ENCODE results near the gene TNS3.
"Not testable (repeated sequence)": the region's sequence is repeated elsewhere in the genome, so short reads cannot be mapped to it uniquely, and the experiment has no call there.

Gene TNS3

DNA sequence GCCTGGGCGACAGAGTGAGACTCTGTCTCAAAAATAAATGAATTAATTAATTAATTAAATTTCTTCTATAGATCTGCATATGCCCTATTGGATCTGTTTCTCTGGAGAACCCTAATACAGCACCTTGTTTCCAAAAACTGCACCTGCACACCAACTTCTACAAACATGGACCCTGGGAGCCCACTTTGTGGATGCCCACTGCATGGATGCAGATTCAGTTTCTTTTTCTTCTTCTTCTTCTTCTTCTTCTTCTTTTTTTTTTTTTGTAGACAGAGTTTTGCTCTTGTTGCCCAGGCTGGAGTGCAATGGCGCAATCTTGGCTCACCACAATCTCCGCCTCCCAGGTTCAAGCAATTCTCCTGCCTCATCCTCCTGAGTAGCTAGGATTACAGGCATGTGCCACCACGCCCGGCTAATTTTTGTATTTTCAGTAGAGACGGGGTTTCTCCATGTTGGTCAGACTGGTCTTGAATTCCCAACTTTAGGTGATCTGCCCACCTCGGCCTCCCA lies 4.3 kb upstream of the TNS3 start:
- H3K9me3 ChIP-seq (ENCODE audit: control insufficient read depth, low read length); H3K9ac ChIP-seq (ENCODE audit: low read length); H3K4me3 ChIP-seq (ENCODE audit: low read length); H3K36me3 ChIP-seq (ENCODE audit: control insufficient read depth, insufficient read depth, low read length); H3K27me3 ChIP-seq (ENCODE audit: control insufficient read depth, insufficient read depth, low read length): not testable (repeated sequence)
- H3K4me1 ChIP-seq (ENCODE audit: control insufficient read depth, insufficient read depth, low read length): peaks cover 18% of the 10 kb centered on the region

DNA sequence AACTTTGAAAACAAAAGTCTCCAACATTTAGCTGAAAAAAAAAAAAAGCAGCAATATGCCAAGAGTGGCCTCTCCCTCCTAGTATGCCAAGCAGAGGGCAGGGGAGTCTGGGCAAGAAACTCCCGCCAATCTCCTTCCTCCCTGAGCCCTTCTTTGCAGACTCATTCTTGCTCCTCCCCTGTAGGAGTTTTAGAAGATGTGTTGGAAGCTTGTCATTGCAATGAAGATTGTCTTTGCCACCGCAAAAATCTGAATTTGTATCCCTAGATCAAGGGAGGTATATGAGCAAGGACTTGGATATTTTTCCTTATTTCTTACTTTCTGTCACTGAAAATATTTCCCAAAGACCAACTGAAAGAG lies 2.6 kb upstream of the TNS3 start:
- H3K4me1 ChIP-seq (ENCODE audit: control insufficient read depth, insufficient read depth, low read length): peaks cover 31% of the 10 kb centered on the region
- no peak overlapping the region for H3K9ac ChIP-seq (ENCODE audit: low read length)

DNA sequence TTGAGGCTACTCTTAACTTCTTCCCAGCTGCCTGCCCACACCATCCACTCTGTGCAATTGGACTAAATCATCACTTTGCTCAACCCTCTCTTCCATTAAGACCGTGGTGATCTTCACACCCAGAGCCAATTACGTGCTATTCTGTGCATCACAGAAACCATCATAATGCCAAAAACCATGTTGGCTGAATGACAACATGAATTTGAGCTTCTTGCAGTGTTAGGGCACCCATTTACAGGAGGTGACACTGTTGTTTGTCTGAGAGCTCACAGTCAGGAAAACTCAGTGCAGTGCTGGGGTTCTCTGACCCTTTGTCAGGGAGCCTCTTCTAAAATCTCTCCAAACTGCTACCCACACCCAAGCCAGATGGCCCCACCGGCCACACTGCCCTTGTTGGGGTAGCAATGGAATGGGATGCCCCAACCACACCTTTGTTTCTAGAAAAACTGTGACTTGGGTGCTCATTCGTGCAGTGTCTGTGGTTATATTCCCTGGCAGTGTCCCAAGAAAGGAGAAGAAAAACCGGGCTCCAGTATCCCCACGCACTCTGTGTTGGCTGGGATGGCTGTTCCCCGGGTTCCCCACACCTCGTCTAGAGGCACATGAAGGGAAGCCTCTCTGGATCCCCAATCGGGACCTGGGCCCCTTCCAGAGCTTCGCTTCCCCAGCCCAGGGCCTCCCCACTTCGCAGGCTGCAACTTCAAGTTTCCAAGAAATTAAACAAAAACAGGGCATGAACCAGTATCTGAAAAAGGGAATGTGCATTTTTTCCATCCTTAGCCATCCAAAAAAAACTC lies 2.0 kb upstream of the TNS3 start:
- Histone ChIP-seq H3K27me3 (ENCODE audit: control insufficient read depth, insufficient read depth, low read length) (no peaks in the 10 kb centered on the region), H3K9me3 (ENCODE audit: control insufficient read depth, low read length) (no peaks in the 10 kb centered on the region), H3K4me3 (ENCODE audit: low read length) (no peak overlapping the region), H3K9ac (ENCODE audit: low read length) (no peak overlapping the region), H3K4me1 (ENCODE audit: control insufficient read depth, insufficient read depth, low read length) (peaks cover 36% of the 10 kb centered on the region), H3K36me3 (ENCODE audit: control insufficient read depth, insufficient read depth, low read length) (no peaks in the 10 kb centered on the region)

More for the DNA sequence above, 2.6 kb upstream of the TNS3 start:
- Histone ChIP-seq H3K27me3 (ENCODE audit: control insufficient read depth, insufficient read depth, low read length) (no peaks in the 10 kb centered on the region), H3K4me3 (ENCODE audit: low read length) (no peak overlapping the region), H3K36me3 (ENCODE audit: control insufficient read depth, insufficient read depth, low read length) (no peaks in the 10 kb centered on the region), H3K9me3 (ENCODE audit: control insufficient read depth, low read length) (no peaks in the 10 kb centered on the region)

DNA sequence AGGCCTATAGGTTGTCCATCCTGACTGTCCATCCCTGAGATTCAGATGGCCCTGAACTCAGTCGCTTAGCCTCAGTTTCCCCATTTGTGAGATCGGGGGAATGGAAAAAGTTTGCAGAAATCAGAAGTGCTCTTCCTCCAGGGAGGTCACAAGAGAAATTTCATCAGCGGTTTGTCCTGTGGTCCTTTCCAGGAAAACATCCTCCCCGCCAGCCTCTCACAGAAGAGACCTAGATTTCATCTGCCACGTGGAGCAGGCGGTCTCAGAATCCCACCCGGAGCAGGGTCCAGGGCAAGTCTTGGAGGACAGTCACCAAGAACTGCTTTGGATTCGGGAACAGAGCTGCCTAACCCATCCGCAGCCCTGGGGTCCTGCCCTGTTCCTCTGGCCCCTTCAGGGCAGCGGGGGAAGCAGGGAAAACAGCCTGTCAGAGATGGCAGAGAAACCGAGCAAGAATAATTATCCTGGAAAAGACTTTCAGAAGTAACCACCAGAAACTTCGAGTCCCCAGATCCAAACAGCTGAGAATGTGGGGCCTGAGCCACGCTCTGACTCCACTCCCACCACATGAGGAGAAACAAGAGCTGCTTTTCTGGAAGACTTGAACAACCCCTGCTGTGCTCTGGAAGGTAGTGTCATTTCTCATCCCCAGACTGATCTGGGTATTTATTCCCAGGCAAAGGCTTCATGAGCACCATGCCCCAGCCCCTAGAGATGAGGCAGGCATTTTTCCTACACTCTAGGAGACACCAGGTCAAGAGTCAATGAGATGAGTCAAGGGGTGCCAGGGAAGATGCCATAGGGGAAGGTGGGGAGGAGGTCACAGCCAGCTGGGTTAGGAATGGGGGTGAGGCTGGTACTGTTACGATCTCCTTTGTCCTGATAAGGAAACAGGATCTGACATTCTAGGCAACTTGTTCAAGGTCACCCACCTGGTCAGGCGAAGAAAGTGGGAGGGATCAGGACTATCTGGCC lies 1.1 kb upstream of the TNS3 start:
- Histone ChIP-seq H3K4me1 (ENCODE audit: control insufficient read depth, insufficient read depth, low read length) (peaks cover 43% of the 10 kb centered on the region), H3K4me3 (ENCODE audit: low read length) (no peak overlapping the region), H3K27me3 (ENCODE audit: control insufficient read depth, insufficient read depth, low read length) (no peaks in the 10 kb centered on the region), H3K36me3 (ENCODE audit: control insufficient read depth, insufficient read depth, low read length) (no peaks in the 10 kb centered on the region), H3K9me3 (ENCODE audit: control insufficient read depth, low read length) (no peaks in the 10 kb centered on the region), H3K9ac (ENCODE audit: low read length) (no peak overlapping the region)

DNA sequence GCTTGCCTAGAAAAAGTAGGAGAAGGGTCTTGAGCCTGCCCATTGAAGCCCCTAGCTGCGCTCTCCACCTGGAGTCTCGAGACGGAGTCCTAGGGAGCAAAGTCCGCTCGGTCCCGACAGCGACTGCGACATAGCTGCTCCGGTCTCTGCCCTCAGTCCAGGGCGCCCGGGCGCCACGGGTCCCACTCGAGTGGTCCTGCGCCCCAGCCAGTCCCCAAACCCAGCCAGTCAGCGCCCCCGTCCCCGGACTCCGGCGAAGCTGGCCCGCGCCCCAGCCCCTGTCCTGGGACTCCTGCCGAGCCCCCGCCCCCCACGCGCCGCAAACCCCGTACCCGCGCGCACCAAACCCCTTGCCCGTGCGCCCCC lies 490 bp downstream of the TNS3 start:
- Histone ChIP-seq H3K9ac (ENCODE audit: low read length) (peak overlapping the region; percentile 82), H3K27me3 (ENCODE audit: control insufficient read depth, insufficient read depth, low read length) (no peaks in the 10 kb centered on the region), H3K4me3 (ENCODE audit: low read length) (peak overlapping the region; percentile 68), H3K9me3 (ENCODE audit: control insufficient read depth, low read length) (no peaks in the 10 kb centered on the region), H3K36me3 (ENCODE audit: control insufficient read depth, insufficient read depth, low read length) (no peaks in the 10 kb centered on the region), H3K4me1 (ENCODE audit: control insufficient read depth, insufficient read depth, low read length) (peaks cover 49% of the 10 kb centered on the region)

DNA sequence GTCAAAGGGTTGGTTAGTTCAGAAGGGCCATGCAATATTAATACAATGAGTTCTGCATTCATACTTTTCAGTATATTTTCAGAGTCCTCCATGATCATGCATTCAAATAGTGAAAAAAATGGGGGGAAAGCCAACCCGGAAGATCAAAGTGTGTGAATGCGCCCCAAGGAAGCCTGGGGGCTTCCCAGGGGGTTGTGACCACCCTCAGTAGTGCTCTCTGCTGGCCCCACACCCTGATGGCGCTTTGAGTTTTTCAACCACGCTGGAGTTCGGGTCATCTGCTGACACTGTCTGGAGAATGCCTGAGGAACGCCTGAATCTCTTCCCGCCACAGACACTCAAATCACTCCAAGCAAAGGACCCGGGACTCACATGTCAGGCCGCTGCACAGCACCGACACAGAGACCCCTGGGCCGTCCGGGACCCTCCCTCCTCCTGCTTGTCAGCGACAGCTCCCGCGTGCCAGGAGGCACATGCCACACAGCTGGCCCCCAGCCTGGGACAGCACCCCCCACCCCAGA lies 1.0 kb downstream of the TNS3 start:
- peaks cover 54% of the 10 kb centered on the region for H3K4me1 ChIP-seq (ENCODE audit: control insufficient read depth, insufficient read depth, low read length)
- H3K4me3 ChIP-seq (ENCODE audit: low read length): peak overlapping the region; percentile 68
- no peaks in the 10 kb centered on the region for H3K36me3 ChIP-seq (ENCODE audit: control insufficient read depth, insufficient read depth, low read length)
- H3K27me3 ChIP-seq (ENCODE audit: control insufficient read depth, insufficient read depth, low read length): no peaks in the 10 kb centered on the region
- H3K9me3 ChIP-seq (ENCODE audit: control insufficient read depth, low read length): no peaks in the 10 kb centered on the region
- H3K9ac ChIP-seq (ENCODE audit: low read length): peak overlapping the region; percentile 82

DNA sequence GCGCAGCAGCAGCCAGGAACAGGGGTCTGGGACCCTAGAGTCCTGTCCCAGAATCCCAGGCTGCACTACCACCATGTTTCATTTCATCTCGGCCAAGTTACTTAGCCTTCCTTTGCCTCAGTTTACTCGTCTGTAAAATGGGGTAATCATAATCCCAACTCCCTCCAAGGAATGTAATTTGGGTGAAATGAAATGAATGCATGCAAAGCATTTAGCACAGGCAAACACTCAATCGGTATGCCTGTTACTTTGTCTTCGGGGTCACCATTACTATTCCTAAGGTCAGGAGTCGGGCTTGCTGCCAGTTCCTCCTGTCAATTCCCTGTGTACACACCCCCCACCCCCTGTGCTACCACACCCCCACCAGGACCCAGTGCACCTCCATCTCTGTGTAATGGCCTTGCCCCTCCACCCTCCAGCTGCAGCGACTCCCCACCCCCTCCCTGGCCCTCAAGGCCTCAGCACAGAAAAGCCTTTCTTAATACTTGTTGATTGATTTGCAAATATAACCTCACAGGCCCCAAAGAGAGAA lies 1.7 kb downstream of the TNS3 start:
- Histone ChIP-seq H3K9ac (ENCODE audit: low read length) (peak overlapping the region; percentile 82), H3K9me3 (ENCODE audit: control insufficient read depth, low read length) (no peaks in the 10 kb centered on the region), H3K36me3 (ENCODE audit: control insufficient read depth, insufficient read depth, low read length) (no peaks in the 10 kb centered on the region), H3K4me1 (ENCODE audit: control insufficient read depth, insufficient read depth, low read length) (peaks cover 57% of the 10 kb centered on the region), H3K27me3 (ENCODE audit: control insufficient read depth, insufficient read depth, low read length) (no peaks in the 10 kb centered on the region), H3K4me3 (ENCODE audit: low read length) (peak overlapping the region; percentile 68)

DNA sequence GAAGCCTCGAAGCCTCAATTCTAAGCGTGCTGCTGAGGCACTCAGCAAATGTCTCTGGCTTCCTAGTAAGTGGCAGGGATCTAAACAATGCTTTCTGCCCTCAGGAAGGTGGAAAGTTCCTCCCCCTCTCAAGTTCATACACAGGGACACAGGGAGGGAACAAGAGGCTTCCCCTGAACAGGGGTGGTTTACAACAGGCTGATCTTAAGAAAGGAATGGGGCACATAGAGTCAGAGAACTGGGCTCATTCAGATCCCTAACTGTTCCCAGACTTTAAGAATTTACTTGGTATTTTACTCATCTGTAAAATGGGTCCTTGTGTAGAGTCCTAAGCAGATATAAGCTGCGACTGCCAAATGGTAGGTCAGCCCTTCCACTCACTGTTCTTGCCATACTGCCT lies 2.5 kb downstream of the TNS3 start:
- H3K9ac ChIP-seq (ENCODE audit: low read length): no peak overlapping the region
- no peaks in the 10 kb centered on the region for H3K36me3 ChIP-seq (ENCODE audit: control insufficient read depth, insufficient read depth, low read length)
- H3K27me3 ChIP-seq (ENCODE audit: control insufficient read depth, insufficient read depth, low read length): no peaks in the 10 kb centered on the region
- no peaks in the 10 kb centered on the region for H3K9me3 ChIP-seq (ENCODE audit: control insufficient read depth, low read length)
- H3K4me1 ChIP-seq (ENCODE audit: control insufficient read depth, insufficient read depth, low read length): peaks cover 65% of the 10 kb centered on the region
- no peak overlapping the region for H3K4me3 ChIP-seq (ENCODE audit: low read length)

DNA sequence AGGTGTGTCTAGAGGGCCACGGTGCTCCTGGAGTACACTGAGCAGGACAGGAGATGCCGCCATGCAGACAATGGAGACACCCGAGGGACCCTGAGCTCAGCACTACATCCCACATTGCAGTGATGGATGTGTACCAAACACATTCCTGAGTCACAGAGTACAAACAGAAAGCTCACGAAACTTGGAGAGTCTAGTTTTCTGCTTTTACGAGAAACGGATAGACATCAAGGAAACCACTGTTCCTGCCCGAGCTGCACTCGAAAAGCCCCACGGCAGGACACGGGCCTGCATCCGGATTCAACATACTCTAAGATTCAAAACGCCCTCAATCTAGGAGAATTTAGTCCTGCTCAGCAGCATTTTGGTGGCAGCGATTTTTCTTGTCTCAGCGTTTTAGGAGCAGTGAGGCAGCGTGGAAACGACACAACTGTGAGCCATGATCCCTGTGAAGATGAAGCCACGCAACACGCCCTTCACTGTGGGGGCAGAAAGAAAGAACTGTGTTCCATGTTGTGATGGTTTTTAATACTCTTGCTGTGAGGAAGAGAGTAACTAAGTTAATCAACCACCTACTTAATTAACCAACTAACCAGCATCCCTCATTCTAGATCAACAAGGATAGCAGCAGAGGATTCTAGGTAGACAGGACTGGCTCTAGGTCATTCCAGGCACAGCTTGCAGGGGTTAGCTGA lies 3.2 kb downstream of the TNS3 start:
- Histone ChIP-seq H3K9ac (ENCODE audit: low read length) (no peak overlapping the region), H3K4me1 (ENCODE audit: control insufficient read depth, insufficient read depth, low read length) (peaks cover 72% of the 10 kb centered on the region), H3K9me3 (ENCODE audit: control insufficient read depth, low read length) (no peaks in the 10 kb centered on the region), H3K36me3 (ENCODE audit: control insufficient read depth, insufficient read depth, low read length) (no peaks in the 10 kb centered on the region), H3K4me3 (ENCODE audit: low read length) (no peak overlapping the region), H3K27me3 (ENCODE audit: control insufficient read depth, insufficient read depth, low read length) (no peaks in the 10 kb centered on the region)

DNA sequence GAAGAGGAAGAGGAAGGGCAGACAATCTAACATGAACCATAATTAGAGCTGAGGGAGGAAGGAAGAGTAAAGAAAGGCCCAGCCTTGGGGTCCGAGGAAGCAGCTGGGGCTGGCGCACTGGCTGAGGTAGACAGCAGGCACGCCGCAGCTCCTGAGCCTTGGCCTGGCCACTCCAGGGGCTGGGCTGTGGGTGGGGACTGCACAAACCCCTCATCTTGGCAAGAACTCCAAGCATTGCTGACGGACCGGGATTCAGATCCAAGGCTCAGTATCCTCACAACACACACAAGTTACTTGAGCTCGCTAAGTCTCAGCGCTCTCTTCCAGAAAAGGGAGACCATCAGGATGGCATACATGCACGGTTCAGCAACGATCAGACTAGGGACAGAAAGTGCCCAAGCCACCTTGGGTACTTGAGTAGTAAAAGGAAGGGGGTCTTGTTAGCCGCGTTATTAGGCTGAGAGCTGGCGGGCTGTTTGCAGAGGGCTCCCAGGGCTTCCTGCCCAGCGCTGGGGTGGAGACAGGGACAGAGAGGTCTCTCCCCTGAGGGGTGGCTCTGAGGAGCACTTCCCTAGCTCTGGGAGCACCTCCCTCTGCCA lies 4.5 kb downstream of the TNS3 start:
- Histone ChIP-seq H3K27me3 (ENCODE audit: control insufficient read depth, insufficient read depth, low read length) (no peaks in the 10 kb centered on the region), H3K4me3 (ENCODE audit: low read length) (no peak overlapping the region), H3K9me3 (ENCODE audit: control insufficient read depth, low read length) (no peaks in the 10 kb centered on the region), H3K36me3 (ENCODE audit: control insufficient read depth, insufficient read depth, low read length) (no peaks in the 10 kb centered on the region), H3K4me1 (ENCODE audit: control insufficient read depth, insufficient read depth, low read length) (peaks cover 84% of the 10 kb centered on the region), H3K9ac (ENCODE audit: low read length) (peak overlapping the region; percentile 35)

DNA sequence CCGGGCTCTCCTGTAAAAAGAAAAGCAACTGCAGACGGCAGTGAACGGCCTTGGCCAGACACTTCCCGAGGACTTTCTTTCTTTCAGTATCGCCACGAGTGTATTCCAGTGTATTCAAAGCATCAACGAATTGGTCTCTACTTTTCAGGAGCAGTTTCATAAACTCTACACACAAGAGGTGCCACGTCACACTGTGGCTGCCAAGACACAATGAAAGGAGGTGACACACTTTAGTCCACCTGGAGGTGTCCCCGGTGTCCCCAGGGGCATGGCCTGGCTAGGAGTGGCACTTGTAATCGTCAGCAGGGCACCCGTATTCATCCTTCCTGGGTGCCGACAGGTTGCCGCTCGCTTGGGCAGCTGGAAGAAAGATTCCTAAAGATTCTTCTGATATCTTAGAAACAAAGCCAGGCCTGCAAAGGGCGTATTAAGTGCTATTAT lies 5.0 kb downstream of the TNS3 start:
- Histone ChIP-seq H3K4me1 (ENCODE audit: control insufficient read depth, insufficient read depth, low read length) (peaks cover 87% of the 10 kb centered on the region), H3K9ac (ENCODE audit: low read length) (peak overlapping the region; percentile 35), H3K4me3 (ENCODE audit: low read length) (no peak overlapping the region), H3K9me3 (ENCODE audit: control insufficient read depth, low read length) (no peaks in the 10 kb centered on the region), H3K27me3 (ENCODE audit: control insufficient read depth, insufficient read depth, low read length) (no peaks in the 10 kb centered on the region), H3K36me3 (ENCODE audit: control insufficient read depth, insufficient read depth, low read length) (no peaks in the 10 kb centered on the region)
